Liver (tissue), 3 donors: ENCODE results near the gene RNLS.

Source experiments
- JUND ChIP-seq, 2 donors: IDR thresholded peaks; 2 replicates each; pipeline ENCODE4 v1.6.1; 2016; ENCODE audit warnings: antibody characterized with exemption in 2 of 2
- RAD21 ChIP-seq, 2 donors: IDR thresholded peaks; 2 replicates each; pipeline ENCODE4 v1.6.1; 2016; ENCODE audit warnings: antibody characterized with exemption in 2 of 2, mild to moderate bottlenecking in 2 of 2
- TAF1 ChIP-seq: conservative IDR thresholded peaks from 2 replicates; pipeline ENCODE4 v1.6.1; 2016; ENCODE audit warnings: antibody characterized with exemption, mild to moderate bottlenecking
- TF ChIP-seq, protein P1 (sequence below): fragments of 150-350 bp; IDR thresholded peaks from 2 replicates; pipeline ENCODE4 v1.5.1; 2017; ENCODE audit warnings: improper control_type of control experiment, low read depth, low read length; ENCODE audit not compliant: missing input control
- TF ChIP-seq, protein P2 (sequence below): IDR thresholded peaks from 2 replicates; pipeline ENCODE4 v1.6.1; 2016; ENCODE audit warnings: antibody characterized with exemption
- donor health status: healthy.
- donor health status: healthy.

DNA sequence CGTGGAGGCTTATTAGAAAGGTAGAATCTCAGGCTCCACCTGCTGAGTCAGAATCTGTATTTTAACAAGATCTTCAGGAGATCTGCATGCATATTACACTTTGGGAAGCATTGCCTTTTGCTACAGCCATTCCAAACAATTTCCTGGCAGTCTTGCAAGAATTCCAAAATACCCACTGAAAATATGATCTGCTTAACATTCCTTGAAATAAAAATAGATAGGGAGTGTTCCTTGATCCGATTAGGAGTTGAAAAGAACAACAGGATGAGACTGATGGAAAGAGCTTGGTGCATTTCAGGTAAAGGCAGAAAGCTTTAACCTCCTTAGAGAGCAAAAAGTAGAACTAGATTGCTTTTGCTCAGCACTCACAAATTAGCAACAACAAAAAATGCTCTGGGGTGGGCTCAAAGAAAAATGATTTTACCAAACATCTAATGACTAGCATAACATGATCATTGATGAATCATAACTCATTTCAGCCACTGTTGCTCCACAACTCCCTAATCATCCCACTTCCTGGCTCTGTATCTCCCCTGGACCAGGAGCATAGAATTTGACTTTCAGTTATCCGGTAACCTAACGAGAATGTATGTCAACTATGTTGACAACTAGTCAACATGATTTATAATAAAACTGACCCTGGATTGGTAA lies 115.2 kb downstream of the RNLS start:
- TF ChIP-seq, protein P1, sequence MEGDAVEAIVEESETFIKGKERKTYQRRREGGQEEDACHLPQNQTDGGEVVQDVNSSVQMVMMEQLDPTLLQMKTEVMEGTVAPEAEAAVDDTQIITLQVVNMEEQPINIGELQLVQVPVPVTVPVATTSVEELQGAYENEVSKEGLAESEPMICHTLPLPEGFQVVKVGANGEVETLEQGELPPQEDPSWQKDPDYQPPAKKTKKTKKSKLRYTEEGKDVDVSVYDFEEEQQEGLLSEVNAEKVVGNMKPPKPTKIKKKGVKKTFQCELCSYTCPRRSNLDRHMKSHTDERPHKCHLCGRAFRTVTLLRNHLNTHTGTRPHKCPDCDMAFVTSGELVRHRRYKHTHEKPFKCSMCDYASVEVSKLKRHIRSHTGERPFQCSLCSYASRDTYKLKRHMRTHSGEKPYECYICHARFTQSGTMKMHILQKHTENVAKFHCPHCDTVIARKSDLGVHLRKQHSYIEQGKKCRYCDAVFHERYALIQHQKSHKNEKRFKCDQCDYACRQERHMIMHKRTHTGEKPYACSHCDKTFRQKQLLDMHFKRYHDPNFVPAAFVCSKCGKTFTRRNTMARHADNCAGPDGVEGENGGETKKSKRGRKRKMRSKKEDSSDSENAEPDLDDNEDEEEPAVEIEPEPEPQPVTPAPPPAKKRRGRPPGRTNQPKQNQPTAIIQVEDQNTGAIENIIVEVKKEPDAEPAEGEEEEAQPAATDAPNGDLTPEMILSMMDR, result no peak
- TF ChIP-seq RAD21 (IDR thresholded peaks at IDR 0.05), result no peak
- TF ChIP-seq, protein P2, sequence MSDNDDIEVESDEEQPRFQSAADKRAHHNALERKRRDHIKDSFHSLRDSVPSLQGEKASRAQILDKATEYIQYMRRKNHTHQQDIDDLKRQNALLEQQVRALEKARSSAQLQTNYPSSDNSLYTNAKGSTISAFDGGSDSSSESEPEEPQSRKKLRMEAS, result no peak
- no peak for TF ChIP-seq TAF1
- no peak for TF ChIP-seq JUND (IDR thresholded peaks at IDR 0.05)
